Brain pericyte (primary cell): Measurements from ENCODE around the gene ANAPC13.

ENCODE experiments used
- DNase-seq: peaks from one replicate; pipeline ENCODE4 v3.0.0-alpha.2; 2012; ENCODE audit warnings: low read depth, low spot score

Gene ANAPC13

GRCh38 chr3:134485718-134486576 lies at the start of gene ANAPC13, which contains the start of gene CEP63:
ANAPC13 (minus strand) TSS chr3:134485985; CDS start chr3:134482904, 3,081 bp downstream.
CEP63 (plus strand) TSS chr3:134486057; CDS start chr3:134495321, 9,264 bp downstream.
- peak; percentile 97 for DNase-seq

- DNase-seq, result no peak
These were observed 49.6 kb upstream of the ANAPC13 start for GRCh38 chr3:134535186-134535970.

- no peak for DNase-seq
These were observed 47.7 kb upstream of the ANAPC13 start for GRCh38 chr3:134533493-134533892.

- DNase-seq, result no peak
These were observed 41.9 kb upstream of the ANAPC13 start for GRCh38 chr3:134527538-134528186.

- no peak for DNase-seq
These were observed 41.3 kb upstream of the ANAPC13 start for GRCh38 chr3:134527037-134527436.

GRCh38 chr3:134526319-134526718 lies 40.5 kb upstream of the ANAPC13 start:
- DNase-seq, result no peak

GRCh38 chr3:134525293-134525692 lies 39.5 kb upstream of the ANAPC13 start:
- DNase-seq, result no peak

GRCh38 chr3:134522541-134522940 lies 36.8 kb upstream of the ANAPC13 start:
- DNase-seq, result no peak

GRCh38 chr3:134517791-134518190 lies 32.0 kb upstream of the ANAPC13 start:
- no peak for DNase-seq

GRCh38 chr3:134516905-134517304 lies 31.1 kb upstream of the ANAPC13 start:
- no peak for DNase-seq

- no peak for DNase-seq
These were observed 25.7 kb upstream of the ANAPC13 start for GRCh38 chr3:134511500-134511899.

- DNase-seq, result no peak
These were observed 19.7 kb upstream of the ANAPC13 start for GRCh38 chr3:134505485-134505884.

GRCh38 chr3:134504132-134504531 lies 18.3 kb upstream of the ANAPC13 start:
- DNase-seq, result no peak

GRCh38 chr3:134503266-134503665 lies 17.5 kb upstream of the ANAPC13 start:
- DNase-seq, result no peak

- DNase-seq, result no peak
These were observed 10.8 kb upstream of the ANAPC13 start for GRCh38 chr3:134496471-134497071.

GRCh38 chr3:134495980-134496379 lies 10.2 kb upstream of the ANAPC13 start:
- no peak for DNase-seq

- DNase-seq, result no peak
These were observed 8.7 kb upstream of the ANAPC13 start for GRCh38 chr3:134494495-134494894.

GRCh38 chr3:134487406-134487805 lies 1.6 kb upstream of the ANAPC13 start:
- DNase-seq, result no peak

GRCh38 chr3:134486577-134487041 lies 824 bp upstream of the ANAPC13 start:
- no peak for DNase-seq

- DNase-seq, result no peak
These were observed 589 bp downstream of the ANAPC13 start for GRCh38 chr3:134485075-134485717.
